ENCODE measurements around the gene SNX25.
A peak's percentile ranks its signal among the peaks of the same experiment; 100 is the strongest.

The SNX25 gene

DNA sequence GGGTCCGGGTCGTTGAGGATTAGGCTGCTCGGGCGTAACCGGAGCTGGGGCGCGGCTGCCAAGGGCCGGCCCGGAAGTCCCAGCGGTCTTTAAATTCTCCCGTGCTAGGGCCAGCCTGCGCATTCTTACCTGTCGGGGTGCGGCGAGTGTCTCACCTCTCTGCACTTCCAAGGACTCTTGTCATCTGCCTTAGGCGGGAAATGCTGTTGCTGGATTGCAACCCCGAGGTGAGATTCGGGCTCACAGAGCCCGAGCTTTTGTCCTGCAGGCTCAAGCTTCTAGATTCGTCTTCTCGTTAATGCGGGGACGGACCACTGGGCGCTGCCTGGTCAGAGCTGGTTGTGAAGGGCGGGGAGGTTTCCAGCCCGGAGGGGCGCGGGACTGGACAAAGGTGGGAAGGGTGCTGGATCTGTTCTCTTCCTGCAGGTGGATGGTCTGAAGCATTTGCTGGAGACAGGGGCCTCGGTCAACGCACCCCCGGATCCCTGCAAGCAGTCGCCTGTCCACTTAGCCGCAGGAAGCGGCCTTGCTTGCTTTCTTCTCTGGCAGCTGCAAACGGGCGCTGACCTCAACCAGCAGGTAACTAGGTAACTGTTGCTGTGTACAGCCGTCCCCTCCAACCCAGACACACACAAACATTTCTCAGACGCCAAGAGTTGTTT, 187.5 kb downstream of the SNX25 start, which contains the start of gene ANKRD37:
ANKRD37 (plus strand) TSS at position 118 of the 662 bp plus-strand sequence; CDS start at position 201, 83 bp downstream.
- DNase-seq (ENCODE audit: extremely low read depth in 1 of 2, low read depth in 1 of 2): peak in 1 of 2 donors; percentile 3

DNA sequence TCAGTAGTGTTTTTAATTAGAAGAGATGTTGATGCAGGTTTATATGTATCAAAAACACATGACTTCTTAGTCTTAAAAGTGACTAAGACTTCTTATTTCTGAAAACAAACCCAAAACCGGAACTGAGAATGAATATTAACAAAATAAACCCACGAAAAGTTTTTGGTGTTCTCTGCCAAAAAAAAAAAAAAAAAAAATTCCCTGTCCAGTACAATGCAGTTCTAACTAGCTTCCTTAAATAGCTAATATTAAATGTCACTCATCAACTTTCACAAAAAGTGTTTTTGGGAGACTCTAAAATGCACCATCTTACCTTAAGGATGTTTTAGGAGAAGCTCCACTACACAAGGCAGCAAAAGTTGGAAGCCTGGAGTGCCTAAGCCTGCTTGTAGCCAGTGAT, 189.2 kb downstream of the SNX25 start:
- DNase-seq (ENCODE audit: extremely low read depth in 1 of 2, low read depth in 1 of 2): no peak

DNA sequence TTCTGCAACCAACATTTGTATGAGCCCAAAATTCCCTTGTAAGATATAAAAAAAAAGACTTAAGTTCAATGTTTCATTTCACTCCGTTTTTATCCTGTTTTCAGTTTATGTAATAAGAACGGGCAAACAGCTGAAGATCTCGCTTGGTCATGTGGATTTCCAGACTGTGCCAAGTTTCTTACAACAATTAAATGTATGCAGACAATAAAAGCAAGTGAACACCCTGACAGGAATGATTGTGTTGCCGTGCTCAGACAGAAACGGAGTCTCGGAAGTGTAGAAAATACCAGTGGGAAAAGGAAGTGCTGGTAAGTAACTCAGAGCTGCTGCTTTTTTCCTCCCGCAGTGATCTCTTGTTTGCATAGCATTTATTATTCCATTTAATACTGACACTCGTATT, 190.1 kb downstream of the SNX25 start:
- no peak for DNase-seq (ENCODE audit: extremely low read depth in 1 of 2, low read depth in 1 of 2)

DNA sequence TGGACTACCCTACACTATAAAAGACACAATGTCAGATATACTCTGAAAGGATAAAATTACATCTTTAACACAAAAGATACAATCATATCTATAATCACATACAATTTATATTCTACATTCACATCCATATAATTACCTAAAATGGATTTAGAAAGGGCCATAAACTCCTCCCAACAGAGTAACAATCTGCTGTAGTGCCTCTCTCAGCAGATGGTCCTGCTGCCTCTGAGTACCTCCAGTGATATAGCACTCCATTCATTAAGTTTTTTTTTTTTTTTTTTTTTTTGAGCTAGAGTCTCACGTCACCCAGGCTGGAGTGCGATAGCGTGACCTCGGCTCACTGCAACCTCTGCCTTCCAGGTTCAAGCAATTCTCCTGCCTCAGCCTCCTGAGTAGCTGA, 194.6 kb downstream of the SNX25 start:
- no peak for DNase-seq (ENCODE audit: extremely low read depth in 1 of 2, low read depth in 1 of 2)

DNA sequence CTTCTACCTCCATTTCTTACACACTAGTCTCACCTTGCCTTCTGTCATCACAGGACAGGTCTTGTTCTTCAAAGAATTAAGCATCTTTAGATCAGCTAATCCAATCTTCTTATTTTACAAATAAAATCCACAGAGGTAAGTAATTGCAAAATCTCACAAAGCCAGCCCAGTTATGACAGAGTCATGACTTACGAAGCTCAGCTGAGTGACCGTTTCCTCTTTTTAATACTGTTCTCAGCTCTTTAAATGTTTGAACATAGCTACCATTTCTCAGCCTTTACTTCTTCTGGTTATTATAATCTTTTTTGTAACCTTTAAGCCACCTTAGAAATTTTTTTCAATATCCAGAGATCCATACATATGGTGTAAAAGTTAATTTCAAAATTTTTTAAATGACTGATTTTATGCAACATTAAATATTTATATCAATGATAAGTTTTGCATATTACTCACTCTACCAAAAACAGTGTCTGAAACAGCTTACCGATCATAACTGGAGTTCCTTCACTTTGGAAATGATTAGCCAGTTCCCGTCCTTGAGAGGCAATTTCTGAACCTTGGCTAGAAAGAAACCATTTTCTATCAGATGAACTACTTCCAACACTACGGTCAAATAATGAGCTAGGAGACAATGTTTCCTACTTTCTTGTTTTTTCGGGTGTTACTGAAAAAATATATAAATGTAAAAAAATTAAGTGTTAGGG, 196.1 kb downstream of the SNX25 start:
- DNase-seq (ENCODE audit: extremely low read depth in 1 of 2, low read depth in 1 of 2): no peak

DNA sequence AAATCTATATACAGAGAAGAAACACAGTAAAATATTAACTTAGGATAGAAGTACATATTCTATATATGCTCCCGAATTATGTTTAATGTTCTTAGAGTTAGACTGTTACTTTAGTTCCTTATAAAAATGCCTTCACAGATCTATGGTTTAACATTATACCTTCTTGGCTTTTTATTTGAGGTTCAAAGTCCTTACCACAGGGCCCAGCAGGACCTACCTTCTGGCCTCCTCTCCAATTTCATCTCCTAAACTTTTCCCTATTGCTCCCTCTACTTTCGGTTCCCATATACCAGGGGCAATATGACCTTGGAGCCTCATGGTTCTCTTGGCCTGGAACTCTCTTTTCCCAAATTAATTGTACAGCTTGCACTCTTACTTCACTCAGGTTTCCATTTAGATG, 199.0 kb downstream of the SNX25 start:
- DNase-seq (ENCODE audit: extremely low read depth in 1 of 2, low read depth in 1 of 2): no peak

DNA sequence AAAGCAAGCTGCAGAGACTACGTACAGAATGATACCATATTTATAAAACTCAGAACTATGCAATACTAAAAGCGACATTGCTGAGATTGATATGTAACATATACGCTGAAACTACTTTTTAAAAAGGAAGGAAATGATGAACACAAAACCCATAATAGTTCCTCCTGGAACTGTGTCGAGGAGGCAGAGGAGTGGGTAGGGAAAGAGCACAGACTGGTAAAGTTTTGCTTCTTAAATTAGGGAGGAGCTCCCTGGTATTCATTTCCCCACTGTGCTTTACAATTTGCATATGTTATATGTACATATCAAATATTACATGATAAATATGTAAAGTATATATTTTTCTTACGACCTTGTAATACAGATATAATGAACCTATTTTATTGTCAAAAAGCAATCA, 202.5 kb downstream of the SNX25 start:
- DNase-seq (ENCODE audit: extremely low read depth in 1 of 2, low read depth in 1 of 2): no peak

DNA sequence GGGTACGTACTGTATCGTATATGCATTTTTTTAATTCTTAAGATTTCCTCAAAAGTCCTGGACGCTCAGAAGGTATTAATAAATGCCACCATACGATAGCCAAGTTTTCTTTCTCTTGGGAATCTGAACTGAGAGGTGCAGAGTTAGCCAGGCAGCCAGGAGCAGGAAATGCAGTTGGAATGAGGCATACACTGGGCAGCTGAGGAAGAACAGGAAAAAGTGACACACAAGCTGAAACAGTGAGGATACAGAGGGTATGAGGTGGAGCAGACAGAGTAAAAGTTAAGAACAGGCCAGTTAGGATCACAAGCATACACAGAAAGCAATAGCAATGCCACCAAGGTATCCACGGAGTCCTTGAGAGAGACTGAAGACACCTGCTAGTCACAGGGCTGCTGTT, 203.0 kb downstream of the SNX25 start:
- no peak for DNase-seq (ENCODE audit: extremely low read depth in 1 of 2, low read depth in 1 of 2)

Measured in activated CD8-positive, alpha-beta memory T cell treated with anti-CD3 and anti-CD28 coated beads for 1 hour (primary cell).